Measurements from ENCODE around the gene TAMM41. TPM values are rescaled to one million over a fixed set of nuclear protein-coding genes. Genes with fewer than 3 reads are reported as not detected.

TAMM41 gene
- total and polyA plus RNA-seq, 4 donors = 3.0 to 8.7 (median 5.0) TPM

DNA sequence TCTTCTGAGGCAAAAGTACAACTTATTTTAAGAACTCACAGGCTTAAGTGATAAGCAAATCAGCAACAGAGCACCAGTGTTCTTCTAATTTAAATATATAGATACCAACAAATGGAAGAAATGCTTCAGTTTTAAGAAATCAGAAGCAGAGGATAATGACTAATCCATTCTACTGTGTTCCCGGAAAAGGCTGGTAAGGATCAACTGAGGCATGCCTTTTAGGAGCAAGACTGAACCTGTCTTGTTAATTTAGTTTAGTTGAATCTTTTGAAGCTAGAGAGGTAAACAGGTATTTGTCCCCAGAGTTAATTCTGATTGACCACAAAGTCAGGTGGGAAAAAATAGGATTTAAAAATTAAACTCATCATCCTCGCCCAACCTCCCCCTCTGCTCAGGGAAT, 51.8 kb downstream of the TAMM41 start:
- H3K9ac ChIP-seq (ENCODE audit: low read depth in 1 of 2, low read length in 2 of 2) = no peak overlapping the region
- TF ChIP-seq, protein P1, sequence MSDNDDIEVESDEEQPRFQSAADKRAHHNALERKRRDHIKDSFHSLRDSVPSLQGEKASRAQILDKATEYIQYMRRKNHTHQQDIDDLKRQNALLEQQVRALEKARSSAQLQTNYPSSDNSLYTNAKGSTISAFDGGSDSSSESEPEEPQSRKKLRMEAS (IDR thresholded peaks at IDR 0.05) = no peak
- TF ChIP-seq, protein P2, sequence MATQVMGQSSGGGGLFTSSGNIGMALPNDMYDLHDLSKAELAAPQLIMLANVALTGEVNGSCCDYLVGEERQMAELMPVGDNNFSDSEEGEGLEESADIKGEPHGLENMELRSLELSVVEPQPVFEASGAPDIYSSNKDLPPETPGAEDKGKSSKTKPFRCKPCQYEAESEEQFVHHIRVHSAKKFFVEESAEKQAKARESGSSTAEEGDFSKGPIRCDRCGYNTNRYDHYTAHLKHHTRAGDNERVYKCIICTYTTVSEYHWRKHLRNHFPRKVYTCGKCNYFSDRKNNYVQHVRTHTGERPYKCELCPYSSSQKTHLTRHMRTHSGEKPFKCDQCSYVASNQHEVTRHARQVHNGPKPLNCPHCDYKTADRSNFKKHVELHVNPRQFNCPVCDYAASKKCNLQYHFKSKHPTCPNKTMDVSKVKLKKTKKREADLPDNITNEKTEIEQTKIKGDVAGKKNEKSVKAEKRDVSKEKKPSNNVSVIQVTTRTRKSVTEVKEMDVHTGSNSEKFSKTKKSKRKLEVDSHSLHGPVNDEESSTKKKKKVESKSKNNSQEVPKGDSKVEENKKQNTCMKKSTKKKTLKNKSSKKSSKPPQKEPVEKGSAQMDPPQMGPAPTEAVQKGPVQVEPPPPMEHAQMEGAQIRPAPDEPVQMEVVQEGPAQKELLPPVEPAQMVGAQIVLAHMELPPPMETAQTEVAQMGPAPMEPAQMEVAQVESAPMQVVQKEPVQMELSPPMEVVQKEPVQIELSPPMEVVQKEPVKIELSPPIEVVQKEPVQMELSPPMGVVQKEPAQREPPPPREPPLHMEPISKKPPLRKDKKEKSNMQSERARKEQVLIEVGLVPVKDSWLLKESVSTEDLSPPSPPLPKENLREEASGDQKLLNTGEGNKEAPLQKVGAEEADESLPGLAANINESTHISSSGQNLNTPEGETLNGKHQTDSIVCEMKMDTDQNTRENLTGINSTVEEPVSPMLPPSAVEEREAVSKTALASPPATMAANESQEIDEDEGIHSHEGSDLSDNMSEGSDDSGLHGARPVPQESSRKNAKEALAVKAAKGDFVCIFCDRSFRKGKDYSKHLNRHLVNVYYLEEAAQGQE (IDR thresholded peaks at IDR 0.05) = no peak
- TF ChIP-seq YY1 (IDR thresholded peaks at IDR 0.05) (no peak), FOXA2 (IDR thresholded peaks at IDR 0.05) (no peak), FOXA1 (IDR thresholded peaks at IDR 0.05) (no peak), NR2F2 (IDR thresholded peaks at IDR 0.05) (no peak)
- no peak for DNase-seq (ENCODE audit: low spot score)
- H3K36me3 ChIP-seq (ENCODE audit: control insufficient read depth in 4 of 4, insufficient read depth in 3 of 4, low read depth in 1 of 4, low read length in 3 of 4) = peaks cover 2 to 17% (median 13%) of the 10 kb centered on the region in 4 donors
- no peaks in the 10 kb centered on the region for H3K4me1 ChIP-seq (ENCODE audit: control insufficient read depth in 4 of 4, insufficient read depth in 4 of 4, low read length in 3 of 4)
- H3K9me3 ChIP-seq (ENCODE audit: control insufficient read depth in 4 of 4, low read length in 3 of 4) = no peaks in the 10 kb centered on the region
- no peaks in the 10 kb centered on the region for H3K27me3 ChIP-seq (ENCODE audit: control insufficient read depth in 4 of 4, insufficient read depth in 4 of 4, low read length in 3 of 4)
- H3K4me3 ChIP-seq (ENCODE audit: low read depth in 1 of 3, low read length in 3 of 3) = no peak overlapping the region
- WGBS = 97% methylated on average over 2 of the region's 2 CpGs
- H3K27ac ChIP-seq (ENCODE audit: low read depth in 1 of 2, low read length in 2 of 2) = no peak overlapping the region

DNA sequence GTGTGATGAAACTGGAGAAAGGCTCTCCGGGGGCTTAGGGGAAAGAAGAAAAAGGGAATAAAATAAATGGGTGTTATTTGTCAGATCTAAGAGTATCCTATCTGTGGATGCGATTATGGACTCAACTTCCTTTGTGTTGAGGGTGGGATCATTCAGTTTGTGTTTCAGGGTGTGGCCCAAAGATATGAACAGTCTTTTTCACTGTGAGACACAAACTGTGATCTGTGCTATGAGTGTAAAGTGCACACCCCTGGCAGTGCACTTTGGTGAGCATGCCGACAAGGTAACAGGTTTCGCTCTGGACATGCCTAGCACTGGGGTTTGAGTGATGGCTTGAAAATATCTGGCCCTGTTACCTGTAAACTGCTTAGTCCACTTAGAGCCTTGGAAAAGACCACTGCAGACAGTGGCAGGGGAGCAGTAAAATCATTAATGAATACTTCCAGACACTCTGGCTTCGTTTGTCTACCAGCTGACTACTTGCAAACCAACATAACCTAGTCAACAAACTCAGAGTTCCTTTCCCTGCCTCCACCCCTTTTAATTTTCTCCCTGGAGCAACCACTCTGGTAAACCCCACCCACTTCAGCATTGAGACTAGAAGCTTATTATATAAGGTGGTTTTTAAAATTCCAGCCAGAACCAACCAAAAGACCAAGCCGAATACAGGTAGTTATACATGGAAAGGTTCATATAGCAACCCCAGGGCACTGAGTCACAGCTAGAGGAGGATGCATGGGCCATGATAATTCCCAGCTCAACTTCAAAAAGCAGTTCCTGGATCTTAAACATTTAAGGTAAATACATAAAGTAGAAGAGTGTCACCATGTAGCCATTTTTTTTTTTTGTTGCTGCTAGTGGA, 55.1 kb downstream of the TAMM41 start:
- 97% methylated on average over 6 of the region's 6 CpGs for WGBS
- Histone ChIP-seq H3K9ac (ENCODE audit: low read depth in 1 of 2, low read length in 2 of 2) (no peak overlapping the region), H3K9me3 (ENCODE audit: control insufficient read depth in 4 of 4, low read length in 3 of 4) (peaks cover 0 to 2% (median 0%) of the 10 kb centered on the region in 4 donors), H3K4me1 (ENCODE audit: control insufficient read depth in 4 of 4, insufficient read depth in 4 of 4, low read length in 3 of 4) (no peaks in the 10 kb centered on the region), H3K27ac (ENCODE audit: low read depth in 1 of 2, low read length in 2 of 2) (no peak overlapping the region), H3K4me3 (ENCODE audit: low read depth in 1 of 3, low read length in 3 of 3) (no peak overlapping the region), H3K36me3 (ENCODE audit: control insufficient read depth in 4 of 4, insufficient read depth in 3 of 4, low read depth in 1 of 4, low read length in 3 of 4) (peaks cover 7 to 42% (median 29%) of the 10 kb centered on the region in 4 donors), H3K27me3 (ENCODE audit: control insufficient read depth in 4 of 4, insufficient read depth in 4 of 4, low read length in 3 of 4) (no peaks in the 10 kb centered on the region)
- TF ChIP-seq RAD21 (IDR thresholded peaks at IDR 0.05) = no peak
- TF ChIP-seq, protein P3, sequence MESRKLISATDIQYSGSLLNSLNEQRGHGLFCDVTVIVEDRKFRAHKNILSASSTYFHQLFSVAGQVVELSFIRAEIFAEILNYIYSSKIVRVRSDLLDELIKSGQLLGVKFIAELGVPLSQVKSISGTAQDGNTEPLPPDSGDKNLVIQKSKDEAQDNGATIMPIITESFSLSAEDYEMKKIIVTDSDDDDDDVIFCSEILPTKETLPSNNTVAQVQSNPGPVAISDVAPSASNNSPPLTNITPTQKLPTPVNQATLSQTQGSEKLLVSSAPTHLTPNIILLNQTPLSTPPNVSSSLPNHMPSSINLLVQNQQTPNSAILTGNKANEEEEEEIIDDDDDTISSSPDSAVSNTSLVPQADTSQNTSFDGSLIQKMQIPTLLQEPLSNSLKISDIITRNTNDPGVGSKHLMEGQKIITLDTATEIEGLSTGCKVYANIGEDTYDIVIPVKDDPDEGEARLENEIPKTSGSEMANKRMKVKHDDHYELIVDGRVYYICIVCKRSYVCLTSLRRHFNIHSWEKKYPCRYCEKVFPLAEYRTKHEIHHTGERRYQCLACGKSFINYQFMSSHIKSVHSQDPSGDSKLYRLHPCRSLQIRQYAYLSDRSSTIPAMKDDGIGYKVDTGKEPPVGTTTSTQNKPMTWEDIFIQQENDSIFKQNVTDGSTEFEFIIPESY (IDR thresholded peaks at IDR 0.05) = no peak
- TF ChIP-seq SP1 (IDR thresholded peaks at IDR 0.05) = no peak
- no peak for TF ChIP-seq TAF1 (conservative IDR thresholded peaks at IDR 0.05)
- TF ChIP-seq NR2F2 (IDR thresholded peaks at IDR 0.05) = no peak
- TF ChIP-seq EGR1 (IDR thresholded peaks at IDR 0.05; ENCODE audit: low read depth in 2 of 2) = no peak
- TF ChIP-seq YY1 (IDR thresholded peaks at IDR 0.05) = no peak
- TF ChIP-seq HNF4A (conservative IDR thresholded peaks at IDR 0.05) = no peak
- TF ChIP-seq, protein P2 (IDR thresholded peaks at IDR 0.05) = no peak
- no peak for TF ChIP-seq GABPA (IDR thresholded peaks at IDR 0.05 in 1 of 2, conservative IDR thresholded peaks at IDR 0.05 in 1 of 2)
- no peak for TF ChIP-seq HNF4G (IDR thresholded peaks at IDR 0.05)
- TF ChIP-seq, protein P4, sequence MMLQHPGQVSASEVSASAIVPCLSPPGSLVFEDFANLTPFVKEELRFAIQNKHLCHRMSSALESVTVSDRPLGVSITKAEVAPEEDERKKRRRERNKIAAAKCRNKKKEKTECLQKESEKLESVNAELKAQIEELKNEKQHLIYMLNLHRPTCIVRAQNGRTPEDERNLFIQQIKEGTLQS (IDR thresholded peaks at IDR 0.05) = no peak
- TF ChIP-seq, protein P1 (IDR thresholded peaks at IDR 0.05) = no peak
- DNase-seq (ENCODE audit: low spot score) = no peak
